Bronchial epithelial cell (primary cell): Measurements from ENCODE around the gene STOX1. TPM values are rescaled to one million over a fixed set of nuclear protein-coding genes. Genes with fewer than 3 reads are reported as not detected.

Experiments
- DNase-seq: peaks from one replicate; pipeline ENCODE4 v3.0.0-alpha.2; 2010; ENCODE audit warnings: low read depth
- FAIRE-seq: peaks from 2 replicates; lab custom pipeline; 2011; peaks lifted over from hg19 to GRCh38; lab: Jason Lieb, UNC
- H3K27me3 ChIP-seq: 2 replicates; pipeline ENCODE4 v1.5.1; 2011; ENCODE audit warnings: low read length; ENCODE audit not compliant: control insufficient read depth, insufficient read depth
- H3K36me3 ChIP-seq: 2 replicates; pipeline ENCODE4 v1.5.1; 2011; ENCODE audit warnings: low read length; ENCODE audit not compliant: control insufficient read depth, insufficient read depth
- H3K4me3 ChIP-seq: 2 replicates; pipeline ENCODE4 v1.5.1; 2011; ENCODE audit warnings: mild to moderate bottlenecking, low read depth, low read length, control low read depth
- total RNA-seq: library from RNA; depleted of rRNA; stranded (reverse); fragments of >200 nt; gene quantifications from 2 replicates; pipeline ENCODE4 v1.2.1, GENCODE V29; 2014
- TF ChIP-seq, protein P1 (sequence below): IDR thresholded peaks from 2 replicates; pipeline ENCODE4 v1.5.1; 2011; ENCODE audit warnings: mild to moderate bottlenecking, moderate library complexity, low read length, control low read depth, inconsistent platforms; ENCODE audit not compliant: insufficient read depth, severe bottlenecking

STOX1 gene
- total RNA-seq, 1 donor from 2014 or later, result under 0.01 TPM

DNA sequence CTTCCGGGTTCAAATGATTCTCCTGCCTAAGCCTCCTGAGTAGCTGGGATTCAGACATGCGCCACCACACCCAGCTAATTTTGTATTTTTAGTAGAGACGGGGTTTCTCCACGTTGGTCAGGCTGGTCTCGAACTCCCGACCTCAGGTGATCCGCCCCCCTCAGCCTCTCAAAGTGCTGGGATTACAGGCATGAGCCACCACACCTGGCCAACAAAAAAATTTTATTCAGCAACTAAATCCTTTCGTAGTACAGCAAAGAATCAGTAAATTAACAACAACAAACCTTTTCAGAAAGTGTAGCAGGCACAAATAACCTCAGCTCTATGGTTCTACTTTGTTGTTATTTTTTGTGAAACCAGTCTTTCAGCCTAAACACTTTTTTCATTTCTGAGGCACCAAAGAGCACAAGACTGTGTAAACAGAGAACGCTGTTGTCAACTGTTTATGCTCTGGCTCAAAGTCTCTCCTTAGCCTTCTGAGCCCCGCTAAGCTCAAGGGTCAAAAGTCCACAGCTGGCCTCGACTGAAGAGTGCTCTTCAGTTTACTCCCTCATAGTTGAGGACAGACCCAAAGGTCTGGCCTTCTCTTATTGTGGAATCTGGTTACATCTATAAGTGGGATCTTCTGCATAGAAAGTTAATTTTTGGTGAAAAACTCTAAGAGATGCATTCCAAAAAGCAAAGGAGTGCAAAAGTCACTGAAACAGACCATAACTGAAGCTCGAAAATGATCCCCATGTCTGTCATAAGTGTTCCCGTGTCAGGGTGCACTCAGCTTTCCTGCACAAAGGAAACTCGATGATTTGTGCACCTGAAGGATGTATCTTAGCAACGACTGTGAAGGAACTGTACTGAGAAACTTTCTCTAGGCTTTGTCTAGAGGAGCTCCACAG is 49.2 kb downstream of the STOX1 start:
- TF ChIP-seq, protein P1, sequence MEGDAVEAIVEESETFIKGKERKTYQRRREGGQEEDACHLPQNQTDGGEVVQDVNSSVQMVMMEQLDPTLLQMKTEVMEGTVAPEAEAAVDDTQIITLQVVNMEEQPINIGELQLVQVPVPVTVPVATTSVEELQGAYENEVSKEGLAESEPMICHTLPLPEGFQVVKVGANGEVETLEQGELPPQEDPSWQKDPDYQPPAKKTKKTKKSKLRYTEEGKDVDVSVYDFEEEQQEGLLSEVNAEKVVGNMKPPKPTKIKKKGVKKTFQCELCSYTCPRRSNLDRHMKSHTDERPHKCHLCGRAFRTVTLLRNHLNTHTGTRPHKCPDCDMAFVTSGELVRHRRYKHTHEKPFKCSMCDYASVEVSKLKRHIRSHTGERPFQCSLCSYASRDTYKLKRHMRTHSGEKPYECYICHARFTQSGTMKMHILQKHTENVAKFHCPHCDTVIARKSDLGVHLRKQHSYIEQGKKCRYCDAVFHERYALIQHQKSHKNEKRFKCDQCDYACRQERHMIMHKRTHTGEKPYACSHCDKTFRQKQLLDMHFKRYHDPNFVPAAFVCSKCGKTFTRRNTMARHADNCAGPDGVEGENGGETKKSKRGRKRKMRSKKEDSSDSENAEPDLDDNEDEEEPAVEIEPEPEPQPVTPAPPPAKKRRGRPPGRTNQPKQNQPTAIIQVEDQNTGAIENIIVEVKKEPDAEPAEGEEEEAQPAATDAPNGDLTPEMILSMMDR, result no peak
- no peak for FAIRE-seq
- Histone ChIP-seq H3K4me3 (no peak overlapping the region), H3K27me3 (no peaks in the 10 kb centered on the region), H3K36me3 (no peaks in the 10 kb centered on the region)
- no peak for DNase-seq

DNA sequence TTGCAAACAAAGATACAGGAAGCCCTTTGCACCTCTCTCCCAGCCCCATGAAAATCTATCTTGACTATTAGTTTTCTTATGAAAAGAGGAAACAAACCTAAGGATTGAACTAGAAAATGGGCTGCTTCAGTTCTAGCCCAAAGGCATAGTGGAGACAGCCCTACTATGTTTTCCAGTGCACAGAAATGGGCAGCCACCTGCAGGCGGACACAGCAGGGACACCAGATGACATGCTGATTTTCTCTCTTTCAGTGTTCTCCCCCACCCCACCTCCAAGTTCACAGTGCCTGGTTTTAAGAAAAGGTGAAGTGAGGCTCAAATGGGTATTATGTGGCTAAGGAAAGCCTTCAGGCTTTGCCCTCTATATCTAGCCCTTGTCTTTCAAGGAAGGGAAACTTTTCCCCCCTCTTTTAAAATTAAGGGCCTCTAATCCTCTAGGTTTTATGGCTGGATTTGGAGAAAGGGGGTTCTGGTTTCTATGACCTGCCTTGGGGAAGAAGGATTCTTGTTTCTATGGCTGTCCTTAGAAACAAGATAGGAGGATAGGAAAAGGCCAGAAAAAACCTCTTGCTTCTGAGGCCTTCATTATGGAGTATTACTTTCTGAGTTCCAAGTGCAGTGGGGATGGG is 50.3 kb downstream of the STOX1 start:
- Histone ChIP-seq H3K4me3 (no peak overlapping the region), H3K36me3 (no peaks in the 10 kb centered on the region), H3K27me3 (no peaks in the 10 kb centered on the region)
- TF ChIP-seq, protein P1, result no peak
- DNase-seq, result no peak
- no peak for FAIRE-seq

DNA sequence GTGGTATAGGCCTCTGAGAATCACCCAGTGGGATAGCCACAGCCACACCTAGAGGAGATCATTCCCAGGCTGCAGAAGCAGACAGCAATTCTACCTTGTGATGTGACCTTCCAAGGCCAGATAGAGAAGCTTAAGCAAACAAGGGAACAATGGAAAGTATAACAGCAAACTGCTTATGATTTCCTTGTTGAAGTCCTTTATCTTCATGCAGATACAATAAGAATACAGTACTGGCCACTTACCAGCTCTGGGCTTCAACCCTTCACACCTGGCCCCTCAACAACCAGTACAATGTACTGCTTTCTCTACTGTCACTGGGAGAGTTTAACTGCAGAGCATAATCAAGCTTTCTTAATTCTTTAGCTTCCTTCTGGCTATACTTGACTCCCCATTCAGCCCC is 51.2 kb downstream of the STOX1 start:
- H3K36me3 ChIP-seq, result no peaks in the 10 kb centered on the region
- TF ChIP-seq, protein P1, result no peak
- no peaks in the 10 kb centered on the region for H3K27me3 ChIP-seq
- FAIRE-seq (no peak), DNase-seq (no peak)
- no peak overlapping the region for H3K4me3 ChIP-seq

- no peak overlapping the region for H3K4me3 ChIP-seq
- no peaks in the 10 kb centered on the region for H3K36me3 ChIP-seq
- DNase-seq, result no peak
- FAIRE-seq, result no peak
- H3K27me3 ChIP-seq, result no peaks in the 10 kb centered on the region
- TF ChIP-seq, protein P1, result no peak
Measured at GRCh38 chr10:68879628-68880027, 52.3 kb downstream of the STOX1 start.

- TF ChIP-seq, protein P1, result no peak
- no peak for FAIRE-seq
- DNase-seq, result no peak
- no peak overlapping the region for H3K4me3 ChIP-seq
- no peaks in the 10 kb centered on the region for H3K36me3 ChIP-seq
- no peaks in the 10 kb centered on the region for H3K27me3 ChIP-seq
Measured at GRCh38 chr10:68880181-68880580, 52.9 kb downstream of the STOX1 start.
